ENCODE results near the gene TAGAP. TPM values are rescaled to one million over a fixed set of nuclear protein-coding genes. Genes with fewer than 3 reads are reported as not detected.
"Not testable (repeated sequence)": the region's sequence is repeated elsewhere in the genome, so short reads cannot be mapped to it uniquely, and the experiment has no call there.

Gene TAGAP
- total RNA-seq, 1 donor from 2014 or later, result 0.05 TPM

GRCh38 chr6:159010037-159010612 lies 34.7 kb downstream of the TAGAP start:
- peak; percentile 24 for DNase-seq (ENCODE audit: low read depth)

- peak; percentile 58 for DNase-seq (ENCODE audit: low read depth)
Observed at GRCh38 chr6:159008656-159009288, 36.0 kb downstream of the TAGAP start.

GRCh38 chr6:159007510-159007909 lies 37.3 kb downstream of the TAGAP start:
- no peak for DNase-seq (ENCODE audit: low read depth)

GRCh38 chr6:159005436-159005835 lies 39.4 kb downstream of the TAGAP start:
- no peak for DNase-seq (ENCODE audit: low read depth)

- no peak for DNase-seq (ENCODE audit: low read depth)
Observed at GRCh38 chr6:159004592-159004991, 40.2 kb downstream of the TAGAP start.

- DNase-seq (ENCODE audit: low read depth), result peak; percentile 66
Observed at GRCh38 chr6:159002432-159003155, 42.2 kb downstream of the TAGAP start.

- DNase-seq (ENCODE audit: low read depth), result peak; percentile 89
Observed at GRCh38 chr6:158999666-159000403, 45.0 kb downstream of the TAGAP start, which contains the start of gene RSPH3. RSPH3 (minus strand) TSS chr6:159000202; CDS start chr6:158999550, 652 bp downstream.

GRCh38 chr6:158999154-158999665 lies 45.6 kb downstream of the TAGAP start:
- peak; percentile 10 for DNase-seq (ENCODE audit: low read depth)

- no peak for DNase-seq (ENCODE audit: low read depth)
Observed at GRCh38 chr6:158996856-158997255, 47.9 kb downstream of the TAGAP start.

- DNase-seq (ENCODE audit: low read depth), result no peak
Observed at GRCh38 chr6:158993639-158994038, 51.2 kb downstream of the TAGAP start.

GRCh38 chr6:158991017-158991723 lies 53.6 kb downstream of the TAGAP start:
- no peak for DNase-seq (ENCODE audit: low read depth)

- DNase-seq (ENCODE audit: low read depth), result not testable (repeated sequence)
Observed at GRCh38 chr6:158989711-158990110, 55.1 kb downstream of the TAGAP start.

- no peak for DNase-seq (ENCODE audit: low read depth)
Observed at GRCh38 chr6:158988477-158988876, 56.3 kb downstream of the TAGAP start.

- DNase-seq (ENCODE audit: low read depth), result no peak
Observed at GRCh38 chr6:158987657-158988056, 57.1 kb downstream of the TAGAP start.

Other genes starting within 250 kb of the TAGAP start
- 307 and 456 TPM in 2 replicates for gene EZR, start 225.6 kb downstream of the TAGAP start, total RNA-seq
- 8.2 and 21.1 TPM in 2 replicates for gene RSPH3, start 44.8 kb downstream of the TAGAP start, total RNA-seq
- gene FNDC1, start 124.4 kb upstream of the TAGAP start, total RNA-seq, result 0.10 TPM in 1 of 2 replicates, not detected in the other

Data from renal cortical epithelial cell (primary cell).